Vagina (tissue), 2 donors: ENCODE data around the gene ESRRG.

Experiments
- CTCF ChIP-seq, 3 experiments: fragments of 450-650 bp in 2 of 3; fragments of 200-600 bp in 1 of 3; sonication (generic) in 1 of 3; IDR thresholded peaks; one replicate each; pipeline ENCODE4 v1.5.1; 2017 to 2019; ENCODE audit warnings: antibody characterized with exemption in 3 of 3, mild to moderate bottlenecking in 2 of 3, moderate library complexity in 2 of 3
- POLR2A ChIP-seq, 2 donors: fragments of 450-650 bp; IDR thresholded peaks; one replicate each; pipeline ENCODE4 v1.6.1; 2017; ENCODE audit warnings: antibody characterized with exemption in 2 of 2, mild to moderate bottlenecking in 2 of 2, moderate library complexity in 2 of 2

- TF ChIP-seq CTCF (IDR thresholded peaks at IDR 0.05) (no peak), POLR2A (IDR thresholded peaks at IDR 0.05) (no peak)
Observed at GRCh38 chr1:216576234-216576937, 146.8 kb downstream of the ESRRG start.
